Activated T-cell treated with anti-CD3 and anti-CD28 coated beads for 4 hours (primary cell): ENCODE measurements around the gene PPP1R36.

Experiments used
- DNase-seq: peaks from one replicate; pipeline ENCODE4 v3.0.0-alpha.2; 2020

Gene PPP1R36

DNA sequence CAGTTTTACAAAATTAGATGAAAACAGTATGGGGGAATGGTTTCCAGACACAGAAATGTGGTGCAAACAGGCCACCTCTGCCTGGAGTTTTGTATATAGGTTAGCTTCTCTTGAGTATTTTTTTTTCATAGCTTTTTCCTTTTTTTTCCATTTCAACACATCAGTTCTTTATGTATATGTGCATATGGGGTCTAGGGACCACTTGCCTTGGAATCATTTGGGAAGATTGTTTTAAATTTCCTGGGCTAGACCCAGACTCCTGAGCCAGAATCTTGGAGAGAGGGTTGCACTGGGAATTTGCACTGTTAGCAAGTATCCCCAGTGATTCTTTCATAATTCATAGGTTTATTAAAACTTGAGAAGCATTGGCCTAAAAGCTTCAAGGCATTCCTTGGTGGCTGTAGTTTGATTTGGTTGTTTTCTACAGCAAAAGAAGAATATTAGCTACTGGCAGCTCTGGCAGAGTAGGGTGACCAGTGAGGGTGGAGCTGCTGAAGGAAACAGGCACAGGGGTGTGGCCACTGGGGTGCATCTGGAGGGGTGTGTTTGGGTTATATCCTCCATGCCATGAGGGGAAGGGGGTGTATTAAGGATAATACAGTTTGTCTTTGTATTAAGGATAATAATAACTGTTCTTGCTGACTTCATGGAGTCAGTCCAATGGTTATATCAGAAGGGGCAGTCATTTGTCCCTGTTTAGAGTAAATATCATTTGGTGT, 22.8 kb downstream of the PPP1R36 start:
- no peak for DNase-seq

DNA sequence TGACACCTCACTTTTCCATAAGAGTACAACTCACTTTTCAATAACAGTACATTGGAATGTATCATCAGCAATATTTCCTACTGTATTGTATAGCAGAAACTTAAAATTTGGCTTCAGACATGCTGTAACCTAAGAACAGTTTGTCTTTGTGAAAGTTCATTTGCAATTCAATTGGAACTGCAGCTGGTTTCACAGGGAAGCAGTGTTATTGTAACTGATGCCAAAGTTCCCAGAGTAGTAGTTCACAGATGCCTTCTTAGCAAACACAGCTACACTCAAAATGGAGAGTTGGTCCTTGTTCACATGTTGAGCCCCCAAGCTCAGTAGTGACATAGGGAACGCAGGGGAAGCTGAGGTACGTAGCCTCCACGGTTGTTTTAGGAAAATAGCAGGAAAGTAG, 23.3 kb downstream of the PPP1R36 start:
- DNase-seq, result no peak

DNA sequence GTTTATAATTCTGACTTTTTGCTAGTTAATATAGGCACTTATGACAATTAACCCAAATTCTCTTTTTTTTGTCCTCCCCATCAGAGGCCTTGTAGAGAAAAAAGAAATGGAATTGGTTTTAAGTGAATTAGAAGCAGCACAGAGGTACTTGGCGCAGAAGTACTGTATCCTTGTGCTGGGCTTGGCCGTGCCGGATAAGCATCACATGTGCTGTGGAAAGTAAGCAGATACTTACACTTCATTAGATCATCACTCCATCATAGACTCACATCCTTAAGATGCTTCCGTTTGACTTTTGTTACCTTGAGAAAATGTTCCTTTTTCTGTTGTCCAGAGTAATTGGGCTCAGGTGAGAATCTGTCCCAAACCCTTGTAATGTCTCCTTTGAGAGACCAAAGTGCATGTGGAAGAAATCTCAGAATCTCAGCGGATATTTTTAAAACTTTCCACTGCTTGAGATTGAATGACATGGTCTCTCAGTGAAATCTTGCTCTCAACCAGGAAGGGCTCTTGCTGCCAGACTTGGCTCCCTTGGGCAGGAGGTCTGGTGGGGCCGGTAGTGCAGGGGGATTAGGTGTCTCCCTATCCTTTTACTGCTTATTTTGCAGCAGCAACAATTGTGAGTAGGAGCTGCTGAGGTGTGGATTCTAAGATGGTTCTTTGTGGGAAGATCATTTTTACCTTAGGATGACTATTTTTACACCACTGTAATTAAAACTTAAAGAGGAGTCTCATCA, 24.8 kb downstream of the PPP1R36 start:
- no peak for DNase-seq

DNA sequence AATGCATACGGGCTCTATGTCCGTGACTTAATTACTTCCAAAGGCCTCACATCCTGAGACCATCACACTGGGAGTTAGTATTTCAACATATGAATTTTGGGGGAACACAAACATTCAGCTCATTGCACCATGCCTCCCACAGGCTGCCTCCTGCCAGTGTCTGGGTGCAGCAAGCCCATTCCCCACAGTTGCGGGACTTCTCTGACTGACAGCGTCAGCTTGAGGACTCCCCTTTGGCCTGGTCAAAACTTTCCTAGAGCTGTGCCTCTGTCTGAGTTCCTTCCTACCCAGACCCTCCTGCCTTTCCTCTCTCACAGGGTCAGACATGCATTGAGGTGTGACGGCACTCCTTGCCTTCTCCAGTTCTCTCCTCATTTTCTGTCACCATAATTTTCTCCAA, 27.4 kb downstream of the PPP1R36 start:
- DNase-seq, result no peak

DNA sequence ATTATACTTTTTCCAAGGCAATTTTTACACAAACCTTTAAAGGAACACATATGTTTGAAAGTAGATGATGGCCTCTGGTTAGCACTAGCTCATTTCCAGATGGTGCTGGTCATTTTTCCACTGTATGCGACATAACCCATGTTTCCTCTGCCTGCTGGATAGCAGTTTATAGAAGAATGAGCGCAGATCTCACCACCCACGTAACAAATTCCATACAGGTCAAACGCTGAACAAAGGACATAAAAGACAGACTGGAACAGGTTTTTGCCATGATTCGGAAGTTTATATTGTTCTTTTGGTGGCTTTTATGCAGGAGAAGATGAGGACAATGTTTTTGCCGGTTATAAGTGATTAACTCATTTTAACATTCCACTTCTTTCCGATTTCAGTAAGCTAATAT, 30.7 kb downstream of the PPP1R36 start:
- no peak for DNase-seq

DNA sequence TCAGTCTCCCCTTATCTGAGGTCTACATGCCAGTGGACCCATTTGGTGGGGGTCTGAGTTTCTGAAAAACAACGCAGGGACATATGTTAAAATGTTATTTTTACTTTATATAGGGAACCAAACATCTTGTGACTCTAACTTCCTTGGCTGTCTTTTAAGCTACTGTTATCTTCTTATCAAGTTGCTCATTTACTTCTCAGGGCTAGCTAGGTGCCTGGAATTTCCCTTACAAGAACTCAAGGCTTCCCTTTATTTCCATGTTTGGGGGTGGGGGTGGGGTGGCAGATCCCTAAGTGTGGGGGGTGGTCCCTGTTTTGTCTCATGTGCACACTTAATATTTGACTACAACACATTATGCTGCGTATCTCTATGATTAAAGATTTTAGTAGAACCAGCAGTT, 31.6 kb downstream of the PPP1R36 start:
- no peak for DNase-seq

DNA sequence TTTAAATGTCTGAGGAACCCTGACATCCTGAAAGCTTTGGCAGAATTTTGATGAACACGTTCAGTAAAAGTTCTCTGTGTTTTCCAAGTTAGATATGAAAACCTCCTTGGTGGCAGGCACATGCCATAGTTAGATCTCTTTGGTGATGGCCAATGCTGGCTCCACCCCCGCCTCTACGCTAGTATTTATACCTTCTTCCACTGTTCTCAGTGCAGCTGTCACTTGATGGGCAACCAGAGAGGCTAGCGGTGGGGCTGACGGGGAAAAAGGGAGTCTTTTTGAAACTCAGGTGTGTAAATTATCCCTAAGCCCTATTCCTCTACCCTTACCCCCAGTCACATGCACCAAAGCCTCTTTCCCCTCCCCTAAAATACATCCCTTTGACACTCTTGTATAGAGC, 32.1 kb downstream of the PPP1R36 start:
- DNase-seq, result no peak

DNA sequence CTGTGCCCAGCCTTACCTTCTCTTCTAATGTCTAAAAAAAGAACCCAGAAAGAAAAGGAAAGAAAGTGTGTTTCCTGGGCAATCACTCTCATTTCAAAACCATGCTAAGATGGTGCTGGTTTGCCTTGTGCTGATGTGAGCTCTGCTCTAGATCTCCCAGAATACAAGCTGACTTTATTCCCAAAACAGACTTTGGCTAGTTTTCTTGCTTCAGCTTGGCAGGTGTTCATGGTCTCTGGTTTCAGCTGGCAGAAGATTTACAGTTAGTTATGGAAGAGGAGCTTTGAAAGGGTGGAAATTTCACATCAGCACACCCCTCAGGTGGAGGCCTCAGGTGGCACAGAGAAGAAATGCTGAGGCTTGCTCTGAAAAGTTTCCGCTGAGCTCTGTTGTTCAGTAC, 34.4 kb downstream of the PPP1R36 start:
- DNase-seq, result no peak

DNA sequence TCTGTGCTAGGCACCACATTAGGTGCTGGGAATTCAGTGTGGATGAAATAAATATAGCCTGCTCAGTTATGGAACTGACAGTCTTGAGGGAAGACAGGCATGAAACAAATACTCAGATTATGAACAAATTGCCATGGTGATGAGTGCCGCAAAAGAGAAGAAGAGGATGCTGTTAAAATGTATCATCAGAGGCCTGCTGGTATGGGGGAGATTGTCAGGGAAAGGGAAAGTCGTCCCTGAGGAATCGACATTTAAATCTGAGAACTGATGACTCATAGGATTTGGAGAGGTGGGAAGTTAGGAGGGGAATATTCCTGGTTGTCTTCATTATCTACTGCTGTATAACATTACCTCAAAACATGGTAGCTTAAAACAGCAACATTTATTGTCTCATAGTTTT, 42.0 kb downstream of the PPP1R36 start:
- DNase-seq, result no peak

DNA sequence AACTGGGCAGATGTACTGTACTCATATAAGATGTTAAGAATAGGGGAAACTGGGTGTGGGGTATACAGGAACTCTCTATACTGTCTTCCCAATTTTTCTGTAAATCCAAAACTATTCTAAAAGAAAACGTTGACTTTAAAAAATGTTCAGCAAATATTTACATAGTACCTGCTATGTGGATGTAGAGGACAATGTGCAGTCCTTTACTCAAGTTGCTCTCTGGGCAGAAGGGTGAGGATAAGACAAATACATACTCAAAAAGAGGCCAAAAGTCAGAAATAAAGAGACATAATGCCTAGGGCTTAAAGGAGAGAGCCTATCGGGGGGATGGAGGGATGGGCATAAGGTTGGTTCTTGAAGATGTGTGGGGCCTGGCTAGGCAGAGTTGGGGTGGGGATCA, 44.7 kb downstream of the PPP1R36 start:
- no peak for DNase-seq

DNA sequence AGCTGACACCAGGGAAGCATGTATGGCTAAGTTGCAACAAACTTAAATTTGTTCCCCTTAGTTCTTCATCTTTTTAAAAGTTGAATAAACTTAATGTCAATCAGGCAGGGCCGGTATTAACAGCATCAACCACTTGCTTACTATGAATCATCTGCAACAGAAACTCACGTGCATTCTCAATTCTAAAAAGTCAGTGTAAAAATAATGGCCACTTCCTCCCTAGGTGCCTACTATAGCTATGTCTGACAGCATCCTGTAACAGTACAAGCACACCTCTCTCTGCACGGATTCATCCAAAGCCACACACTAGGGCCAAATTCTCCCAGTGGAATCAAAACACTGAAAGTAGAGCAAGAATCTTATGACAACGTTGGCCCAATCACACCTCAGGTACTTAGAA, 48.6 kb downstream of the PPP1R36 start:
- DNase-seq, result no peak

DNA sequence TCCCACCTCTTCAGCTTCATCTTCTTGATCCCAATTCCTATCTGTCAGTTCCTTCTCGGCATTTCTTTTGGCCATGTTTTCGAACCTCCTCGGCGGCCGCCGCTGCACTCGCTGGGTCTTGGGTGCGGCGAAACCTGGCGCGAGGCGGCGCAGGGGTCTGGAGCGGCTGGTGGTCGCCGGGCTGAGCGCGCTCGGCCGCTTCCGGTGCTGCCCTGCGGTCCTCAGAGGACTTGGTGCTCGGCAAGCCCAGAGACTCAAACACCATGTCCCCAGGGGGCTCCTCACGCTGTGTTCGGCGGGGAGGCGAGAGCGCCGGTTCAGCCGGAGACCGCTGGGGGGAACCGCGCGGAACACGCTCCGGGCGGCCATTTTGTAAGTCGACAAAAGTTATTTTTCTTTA, 51.8 kb downstream of the PPP1R36 start:
- DNase-seq, result no peak

DNA sequence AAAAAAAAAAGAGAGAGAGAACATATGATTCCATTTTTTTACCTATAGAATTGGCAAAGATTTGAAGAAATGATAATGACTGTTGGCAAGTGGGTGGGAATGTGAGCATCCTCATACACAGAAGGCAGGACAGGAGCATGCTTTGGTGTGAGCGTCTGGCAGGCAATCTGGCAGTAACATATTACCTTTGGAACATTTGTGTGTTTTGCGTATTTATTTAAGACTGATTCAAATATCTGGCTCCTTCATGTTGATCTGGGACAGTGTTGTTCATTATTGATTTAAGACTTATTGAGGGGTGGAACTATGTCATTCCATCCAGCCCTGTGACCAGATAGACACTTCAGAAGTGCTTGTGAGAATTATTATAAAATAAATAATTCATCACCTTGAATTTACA, 53.1 kb downstream of the PPP1R36 start:
- no peak for DNase-seq

DNA sequence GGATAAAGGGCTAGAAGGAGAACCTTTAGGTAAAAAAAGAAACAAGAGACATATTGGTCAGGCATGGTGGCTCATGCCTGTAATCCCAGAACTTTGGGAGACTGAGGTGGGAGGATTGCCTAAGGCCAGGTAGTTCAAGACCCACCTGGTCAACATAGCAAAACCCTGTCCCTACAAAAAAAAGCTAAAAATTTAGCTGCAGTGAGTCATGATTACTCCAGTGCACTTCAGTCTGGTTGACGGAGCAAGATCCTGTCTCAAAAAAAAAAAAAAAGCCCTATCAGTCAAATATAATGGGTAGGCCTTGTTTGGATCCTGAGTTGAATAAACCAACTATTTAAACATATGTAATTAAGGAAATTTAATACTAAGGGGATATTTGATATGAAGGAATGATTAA, 54.2 kb downstream of the PPP1R36 start:
- DNase-seq, result no peak

DNA sequence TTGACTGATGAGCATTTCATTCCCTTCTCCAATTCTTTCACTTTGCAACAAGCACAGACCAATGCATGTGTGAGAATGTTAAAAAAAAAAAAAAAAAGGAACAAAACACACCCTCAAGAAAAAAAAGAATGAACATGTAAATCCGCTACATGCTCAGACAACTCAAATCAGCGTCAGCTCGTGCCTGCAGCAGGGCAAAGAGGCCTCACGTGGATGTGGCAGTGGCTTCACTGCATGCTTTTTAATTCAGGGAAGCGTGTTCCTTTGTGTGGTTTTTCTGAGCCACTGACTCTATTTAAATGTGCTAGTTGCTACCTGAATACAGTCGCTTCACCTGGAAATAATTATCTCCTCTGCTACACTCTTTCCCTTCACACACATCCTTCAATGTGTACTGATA, 55.1 kb downstream of the PPP1R36 start:
- DNase-seq, result no peak

DNA sequence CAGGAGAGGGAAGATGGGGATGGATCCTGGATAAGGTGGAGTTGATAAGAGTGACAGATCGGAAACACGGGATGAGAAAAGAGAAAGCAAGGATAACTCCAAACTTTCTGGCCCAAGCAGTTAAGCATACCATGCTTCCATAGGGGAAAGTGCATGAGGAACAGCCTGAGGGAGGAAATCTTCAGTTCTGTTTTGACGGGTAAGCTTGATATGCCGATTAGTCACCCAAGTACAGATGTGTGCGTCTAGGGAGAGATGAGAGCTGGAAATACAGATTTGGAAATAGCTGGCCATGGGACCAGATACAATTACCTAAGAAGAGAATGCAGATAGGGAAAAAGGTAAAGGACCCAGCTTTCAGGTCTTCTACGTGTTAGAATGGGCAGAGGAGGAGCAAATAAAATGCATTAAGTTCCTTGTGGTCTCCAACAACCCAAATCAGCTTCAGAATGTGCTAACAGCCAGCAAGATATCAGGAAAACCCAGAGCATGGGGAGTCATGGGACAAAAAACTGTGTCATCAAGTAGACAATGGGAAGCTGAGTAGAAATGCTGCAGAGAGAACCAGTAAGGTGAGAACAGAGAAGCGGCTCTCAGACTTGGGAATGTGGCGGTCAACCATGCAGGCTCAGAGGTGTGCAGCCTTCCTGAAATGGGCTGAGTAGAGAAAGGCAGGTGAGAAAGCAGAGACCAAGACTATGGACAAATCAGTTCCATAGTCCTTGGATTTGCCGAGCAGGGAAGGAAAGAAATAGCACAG, 56.3 kb downstream of the PPP1R36 start:
- no peak for DNase-seq

DNA sequence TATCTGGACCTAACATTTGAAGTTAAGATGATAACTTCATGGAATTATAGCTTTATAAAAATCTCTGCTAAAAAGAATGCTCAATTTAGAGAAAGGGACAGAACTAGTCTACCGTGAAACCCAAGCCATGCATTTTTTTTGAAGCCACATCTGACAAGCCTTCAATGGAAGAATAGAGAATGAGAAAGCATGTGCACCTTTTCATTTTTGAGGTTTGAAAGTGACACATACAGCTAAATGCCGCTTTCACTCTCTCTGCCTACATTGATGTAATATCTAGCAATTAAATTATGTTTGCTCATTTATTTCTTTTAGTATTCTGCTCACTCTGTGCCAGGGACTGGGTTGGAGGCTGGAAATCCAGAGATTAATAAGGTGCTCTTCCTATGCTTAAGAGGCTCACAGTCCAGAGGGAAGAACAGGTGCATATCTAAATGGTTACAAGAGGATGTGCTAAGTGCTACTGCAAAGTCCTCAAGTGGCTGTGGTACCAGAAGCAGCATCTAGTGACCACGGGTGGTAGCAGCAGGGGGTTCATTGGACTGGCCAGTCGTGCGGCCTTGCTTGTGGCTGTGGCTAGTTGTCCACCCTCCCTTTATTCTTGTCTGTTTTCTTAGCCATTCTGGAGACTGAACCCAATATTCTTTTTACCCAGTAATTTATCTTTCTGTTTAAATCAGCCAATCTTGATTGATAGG, 60.4 kb downstream of the PPP1R36 start:
- no peak for DNase-seq

DNA sequence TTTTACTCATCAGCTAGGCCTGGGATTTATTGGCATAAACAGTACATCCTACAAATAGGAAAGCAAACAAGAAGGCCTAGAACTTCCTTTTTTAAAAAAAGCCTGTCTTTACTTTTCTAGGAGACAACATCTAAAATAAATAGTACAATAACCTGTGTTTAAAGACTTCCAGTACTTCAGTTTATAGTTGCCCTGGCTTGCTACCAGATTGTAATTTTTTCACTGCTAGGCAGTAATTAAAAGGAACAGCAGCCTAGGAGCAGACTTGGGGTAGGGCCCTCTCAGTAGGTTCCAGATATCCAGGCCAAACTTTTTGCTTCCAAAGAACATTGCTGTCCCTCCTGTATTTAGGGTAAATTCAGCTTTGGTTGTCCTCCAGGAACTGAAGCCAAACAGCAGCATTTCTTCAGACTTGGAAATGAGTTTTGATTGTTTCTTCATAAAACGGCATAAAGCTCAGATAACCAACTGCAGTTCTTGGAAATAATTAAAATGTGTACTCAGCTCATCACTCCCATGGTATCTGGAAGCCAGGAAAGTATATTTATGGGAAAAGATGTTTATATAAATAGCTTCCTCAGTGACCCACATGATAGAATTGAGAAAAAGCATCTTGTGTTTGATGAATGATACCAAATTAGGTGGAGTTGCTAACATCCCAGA, 61.7 kb downstream of the PPP1R36 start:
- no peak for DNase-seq

DNA sequence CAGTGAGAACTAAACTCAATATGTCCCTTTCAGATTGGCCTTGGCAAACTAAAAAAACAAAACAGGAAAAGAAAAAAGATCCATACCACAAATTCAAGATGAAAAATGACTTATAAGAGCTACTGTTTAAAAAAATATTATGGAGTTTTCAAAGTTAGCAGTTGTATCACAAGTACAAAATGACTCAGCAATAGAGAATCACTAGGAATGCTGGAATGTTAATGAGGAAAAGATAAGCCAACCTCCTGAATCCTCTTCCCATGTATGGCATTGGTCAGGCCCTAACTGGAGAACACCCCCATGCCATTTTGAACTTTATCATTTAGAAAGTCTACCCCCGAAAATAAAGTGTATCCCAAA, 62.2 kb downstream of the PPP1R36 start:
- no peak for DNase-seq

DNA sequence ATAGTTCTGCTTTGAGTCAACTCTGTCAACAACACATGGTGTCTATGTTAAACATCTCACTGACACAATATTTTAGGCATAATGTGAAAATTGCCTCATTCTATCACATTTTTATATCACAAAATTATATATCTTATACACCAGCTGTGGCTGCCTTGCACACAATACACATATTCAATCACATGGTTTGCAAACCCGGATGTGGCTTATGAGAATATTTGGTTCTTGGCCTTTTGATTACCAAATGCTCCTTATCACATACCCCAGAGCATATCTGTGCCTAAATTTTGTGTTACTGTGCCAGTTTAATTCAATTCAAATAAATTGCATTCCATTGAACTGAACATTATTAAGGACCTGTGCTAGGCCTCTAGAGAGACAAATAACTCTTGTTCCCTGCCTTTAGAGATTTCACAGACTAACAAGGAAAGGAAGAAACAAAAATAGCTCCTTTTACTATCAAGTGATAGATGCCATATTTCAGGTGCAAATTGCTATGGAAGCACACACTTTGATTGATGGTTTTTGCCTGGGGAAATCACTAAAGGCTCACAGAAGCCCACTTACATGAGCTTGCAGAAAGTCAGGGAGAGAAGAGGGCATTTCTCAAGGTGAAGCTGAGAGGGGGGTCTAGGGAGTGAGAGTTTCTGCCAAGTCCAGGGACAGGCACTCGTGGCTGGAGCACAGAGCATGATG, 63.4 kb downstream of the PPP1R36 start:
- no peak for DNase-seq

DNA sequence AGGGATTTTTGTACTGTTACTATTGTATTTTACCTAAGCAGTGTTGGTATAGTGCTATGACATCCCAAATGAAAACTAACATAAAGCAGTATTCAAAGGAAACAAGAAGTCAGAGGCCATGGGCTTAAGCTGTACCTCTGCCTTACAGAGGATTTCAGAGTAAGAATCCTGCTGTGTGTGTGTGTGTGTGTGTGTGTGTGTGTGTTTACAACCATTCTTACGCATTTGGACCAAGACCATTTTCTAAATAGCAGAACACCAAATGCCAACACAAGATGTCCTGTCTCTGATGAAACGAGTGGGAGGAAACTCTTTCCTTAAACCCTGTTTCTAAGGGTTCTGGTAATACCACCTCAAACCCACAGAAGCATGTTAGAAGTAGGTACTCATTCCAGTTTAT, 64.4 kb downstream of the PPP1R36 start:
- no peak for DNase-seq

DNA sequence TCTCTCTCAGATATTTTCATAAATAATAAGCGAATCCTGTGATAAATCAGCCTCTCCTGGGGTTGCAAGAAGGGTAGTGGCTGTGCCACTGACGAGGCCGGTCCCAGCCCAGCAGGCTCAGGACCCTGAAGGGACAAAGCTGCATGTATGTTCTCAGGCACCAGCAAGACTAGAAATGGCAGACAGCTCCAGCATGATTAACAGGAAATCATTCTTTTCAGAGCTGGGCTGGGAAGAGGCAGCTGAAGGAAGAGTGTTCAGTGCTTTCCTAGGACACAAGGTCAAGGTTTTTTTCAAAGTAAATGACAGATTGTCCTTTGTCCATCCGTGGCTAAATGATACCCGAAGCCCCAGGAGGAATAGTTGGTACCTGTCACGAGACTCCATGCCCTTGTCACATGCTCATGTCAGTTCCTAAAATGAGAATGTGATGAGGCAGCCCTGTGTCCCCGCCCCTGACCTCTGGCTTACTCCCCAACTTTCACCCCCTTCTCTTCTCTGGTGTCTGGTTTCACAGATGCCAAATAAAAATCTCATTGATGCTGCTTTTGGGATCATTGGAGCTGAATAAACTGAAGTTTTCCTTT, 65.1 kb downstream of the PPP1R36 start:
- no peak for DNase-seq
